GM23248 (cell line): ENCODE data around the gene EPB41L4B. TPM values are rescaled to one million over a fixed set of nuclear protein-coding genes. Genes with fewer than 3 reads are reported as not detected.

Experiments used
- DNase-seq: peaks from one replicate; pipeline ENCODE4 v3.0.0-alpha.2; 2015
- H2AFZ ChIP-seq: fragments of 200-600 bp; sonication (generic); 2 replicates; pipeline ENCODE4 v1.6.1; 2016; ENCODE audit warnings: antibody characterized with exemption
- H3F3A ChIP-seq: fragments of 200-600 bp; sonication (generic); 2 replicates; pipeline ENCODE4 v1.6.1; 2016; ENCODE audit warnings: mild to moderate bottlenecking, antibody characterized with exemption, mixed run types; ENCODE audit not compliant: insufficient read depth
- H3K27ac ChIP-seq: fragments of 200-600 bp; sonication (generic); 2 replicates; pipeline ENCODE4 v1.5.1; 2016; ENCODE audit warnings: mild to moderate bottlenecking
- H3K27me3 ChIP-seq: fragments of 200-600 bp; sonication (generic); replicated peaks from 2 replicates; pipeline ENCODE4 v1.6.1; 2016; ENCODE audit warnings: mild to moderate bottlenecking; ENCODE audit not compliant: insufficient read depth
- H3K36me3 ChIP-seq: fragments of 200-600 bp; sonication (generic); 2 replicates; pipeline ENCODE4 v1.6.1; 2016; ENCODE audit warnings: low read depth, mild to moderate bottlenecking
- H3K4me1 ChIP-seq: fragments of 200-600 bp; sonication (generic); 2 replicates; pipeline ENCODE4 v1.6.1; 2016; ENCODE audit warnings: mild to moderate bottlenecking; ENCODE audit not compliant: insufficient read depth
- H3K4me2 ChIP-seq: fragments of 200-600 bp; sonication (generic); one replicate; pipeline ENCODE4 v1.6.1; 2016; ENCODE audit warnings: mild to moderate bottlenecking; ENCODE audit not compliant: unreplicated experiment
- H3K4me3 ChIP-seq: fragments of 200-600 bp; sonication (generic); 2 replicates; pipeline ENCODE4 v1.5.1; 2016; ENCODE audit warnings: mild to moderate bottlenecking
- H3K79me2 ChIP-seq: fragments of 200-600 bp; sonication (generic); 2 replicates; pipeline ENCODE4 v1.6.1; 2016; ENCODE audit warnings: mild to moderate bottlenecking; ENCODE audit not compliant: insufficient read depth
- H3K9ac ChIP-seq: fragments of 200-600 bp; sonication (generic); 2 replicates; pipeline ENCODE4 v1.6.1; 2016; ENCODE audit warnings: mild to moderate bottlenecking
- H3K9me2 ChIP-seq: fragments of 200-600 bp; sonication (generic); 2 replicates; pipeline ENCODE4 v1.6.1; 2016; ENCODE audit warnings: mixed run types, mild to moderate bottlenecking, moderate library complexity; ENCODE audit not compliant: insufficient read depth
- H3K9me3 ChIP-seq: fragments of 200-600 bp; sonication (generic); one replicate; pipeline ENCODE4 v1.6.1; 2017; ENCODE audit warnings: low read depth
- H4K20me1 ChIP-seq: fragments of 200-600 bp; sonication (generic); 2 replicates; pipeline ENCODE4 v1.6.0; 2016; ENCODE audit not compliant: insufficient read depth
- EZH2 ChIP-seq: fragments of 200-600 bp; sonication (generic); IDR thresholded peaks from 2 replicates; pipeline ENCODE4 v1.6.1; 2018; ENCODE audit warnings: antibody characterized with exemption, mild to moderate bottlenecking; ENCODE audit not compliant: insufficient read depth, poor library complexity, severe bottlenecking
- EZH2phosphoT487 ChIP-seq: fragments of 200-600 bp; sonication (generic); IDR thresholded peaks from 2 replicates; pipeline ENCODE4 v1.6.1; 2018; ENCODE audit warnings: antibody characterized with exemption, moderate library complexity, mild to moderate bottlenecking, low read depth; ENCODE audit not compliant: insufficient read depth
- WGBS, 2 experiments: methylation state at CpG; one replicate each; pipeline ENCODE4 v1.1.6; 2015 to 2017; ENCODE audit warnings: low lambda C conversion rate in 2 of 2, low coverage in 1 of 2; ENCODE audit errors: missing lambda C conversion rate in 2 of 2; 5-methylcytosine and 5-hydroxymethylcytosine counted together
- in situ Hi-C: fragments of 300-500 bp; cut with MboI; formaldehyde crosslinking; loops from 2 replicates; pipeline ENCODE4 v1.15.0; 2020
- polyA plus RNA-seq: library from polyadenylated mRNA; unstranded; fragments of >200 nt; fragmentation: Nextera tagmentation; extraction: Ambion mirVana; gene quantifications from 2 replicates; pipeline ENCODE4 v1.2.1, GENCODE V29; 2016
- total RNA-seq: library from RNA; depleted of rRNA; stranded (reverse); fragments of >200 nt; shearing (Covaris generic); gene quantifications from 2 replicates; pipeline ENCODE4 v1.2.3, GENCODE V29; 2014

Gene EPB41L4B
- total and polyA plus RNA-seq, 2 experiments from 2014 or later: 0.33 to 0.76 TPM

DNA sequence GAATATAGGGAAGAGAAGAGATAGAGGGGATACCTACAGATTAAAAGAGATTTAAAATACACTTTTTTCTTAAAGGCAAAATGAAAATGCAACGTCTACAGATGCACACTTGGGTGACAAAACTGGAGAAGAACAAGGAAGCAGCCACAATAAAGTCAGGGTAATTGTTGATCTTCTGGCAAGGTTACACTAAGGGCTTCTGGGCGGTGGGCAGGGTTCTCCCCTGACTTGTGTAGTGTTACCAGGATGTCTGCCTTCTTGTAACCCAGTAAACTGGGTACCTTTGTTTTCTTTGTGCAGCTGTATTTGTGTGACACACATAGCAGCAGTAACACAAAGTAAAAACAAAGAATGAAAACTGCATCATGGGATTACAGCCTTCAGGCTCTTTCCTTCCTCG is 37.8 kb downstream of the EPB41L4B start:
- Histone ChIP-seq H3K36me3 (no peaks in the 10 kb centered on the region), H3K9me2 (no peaks in the 10 kb centered on the region), H3K27ac (no peak overlapping the region), H3K4me2 (no peak overlapping the region), H3K9ac (no peak overlapping the region), H4K20me1 (no peaks in the 10 kb centered on the region), H3K9me3 (no peaks in the 10 kb centered on the region), H3K79me2 (no peaks in the 10 kb centered on the region), H3K4me1 (peaks cover 10% of the 10 kb centered on the region), H3K27me3 (no peaks in the 10 kb centered on the region), H2AFZ (no peak overlapping the region), H3K4me3 (no peak overlapping the region), H3F3A (peaks cover 13% of the 10 kb centered on the region)
- WGBS, 2 experiments: 60 to 67% methylated on average over 3 of the region's 3 CpGs
- DNase-seq: no peak
- in situ Hi-C loops: no loop called here
- no peak for TF ChIP-seq EZH2phosphoT487

DNA sequence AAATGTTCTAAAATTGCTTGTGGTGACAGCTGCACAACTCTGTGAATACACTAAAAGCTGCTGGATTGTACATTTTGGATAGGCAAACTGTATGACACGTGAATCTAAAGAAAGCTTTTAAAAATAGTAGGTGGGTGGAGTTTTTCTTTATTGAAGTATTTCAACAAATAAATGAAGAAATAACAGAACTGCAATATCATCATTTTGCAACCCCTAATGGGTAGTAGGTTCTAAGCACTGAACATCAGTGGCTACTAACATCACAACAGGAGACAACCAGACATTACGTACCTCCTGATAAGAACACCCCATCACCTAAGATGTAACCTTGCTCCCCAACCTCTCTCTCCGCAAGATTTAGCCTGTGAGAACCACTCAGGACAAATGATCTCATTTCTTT is 38.6 kb downstream of the EPB41L4B start:
- H3K4me1 ChIP-seq: peaks cover 8% of the 10 kb centered on the region
- 92 to 94% methylated on average over 3 of the region's 3 CpGs for WGBS, 2 experiments
- H3K27me3 ChIP-seq: no peaks in the 10 kb centered on the region
- peaks cover 8% of the 10 kb centered on the region for H3F3A ChIP-seq
- H3K79me2 ChIP-seq: no peaks in the 10 kb centered on the region
- H3K9me3 ChIP-seq: no peaks in the 10 kb centered on the region
- TF ChIP-seq EZH2: no peak
- TF ChIP-seq EZH2phosphoT487: no peak
- no peak overlapping the region for H3K27ac ChIP-seq
- H3K4me2 ChIP-seq: no peak overlapping the region
- H3K9me2 ChIP-seq: no peaks in the 10 kb centered on the region
- no peak overlapping the region for H2AFZ ChIP-seq
- no peaks in the 10 kb centered on the region for H3K36me3 ChIP-seq
- H3K4me3 ChIP-seq: no peak overlapping the region
- in situ Hi-C loops: no loop called here
- no peaks in the 10 kb centered on the region for H4K20me1 ChIP-seq
- no peak overlapping the region for H3K9ac ChIP-seq
- no peak for DNase-seq

DNA sequence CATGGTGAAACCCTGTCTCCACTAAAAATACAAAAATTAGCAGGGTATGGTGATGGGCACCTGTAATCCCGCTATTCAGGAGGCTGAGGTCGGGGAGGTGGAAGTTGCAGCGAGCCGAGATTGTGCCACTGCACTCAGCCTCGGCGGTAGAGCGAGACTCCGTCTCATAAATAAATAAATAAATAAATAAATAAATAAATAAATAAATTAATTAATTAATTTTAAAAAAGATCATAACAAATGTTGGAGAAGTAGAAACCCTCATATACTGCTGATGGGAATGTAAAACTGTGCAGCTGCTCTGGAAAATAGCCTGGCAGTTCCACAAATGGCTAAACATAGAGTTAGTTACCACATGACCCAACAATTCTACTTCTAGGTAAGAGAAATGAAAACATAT is 39.3 kb downstream of the EPB41L4B start:
- H3K4me2 ChIP-seq: no peak overlapping the region
- H3K79me2 ChIP-seq: no peaks in the 10 kb centered on the region
- no peaks in the 10 kb centered on the region for H3K9me2 ChIP-seq
- in situ Hi-C loops: no loop called here
- H3K36me3 ChIP-seq: no peaks in the 10 kb centered on the region
- H3K9ac ChIP-seq: no peak overlapping the region
- TF ChIP-seq EZH2 (no peak), EZH2phosphoT487 (no peak)
- no peak overlapping the region for H3K4me3 ChIP-seq
- H3F3A ChIP-seq: no peaks in the 10 kb centered on the region; the same call in 1 of the 2 replicates
- peaks cover under 1% of the 10 kb centered on the region; the same call in 1 of the 2 replicates for H3K4me1 ChIP-seq
- DNase-seq: no peak
- no peak overlapping the region for H2AFZ ChIP-seq
- H3K9me3 ChIP-seq: no peaks in the 10 kb centered on the region
- WGBS, 2 experiments: 89 to 99% methylated on average over 8 of the region's 8 CpGs
- H3K27me3 ChIP-seq: no peaks in the 10 kb centered on the region
- H3K27ac ChIP-seq: no peak overlapping the region
- H4K20me1 ChIP-seq: no peaks in the 10 kb centered on the region

DNA sequence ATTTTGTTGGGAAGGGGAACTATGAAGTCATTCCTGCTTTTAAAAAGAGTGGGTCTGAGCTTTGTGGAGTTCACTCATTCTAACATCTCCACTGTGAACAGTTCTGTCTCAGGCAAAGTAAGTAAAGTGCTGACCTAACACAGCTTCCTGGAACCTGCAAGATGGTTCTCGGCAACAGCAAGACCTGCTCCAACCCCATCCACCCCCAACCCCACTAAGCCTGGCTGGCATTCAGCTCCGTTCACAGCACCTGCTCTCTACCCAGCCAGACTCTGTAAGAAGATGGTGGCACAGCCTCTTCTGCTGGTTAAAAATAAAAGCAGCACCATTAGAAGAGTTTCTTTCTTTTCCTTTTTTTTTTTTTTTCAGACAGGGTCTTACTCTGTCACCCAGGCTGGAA is 42.0 kb downstream of the EPB41L4B start:
- H3K27me3 ChIP-seq: no peaks in the 10 kb centered on the region
- H3K4me1 ChIP-seq: no peaks in the 10 kb centered on the region
- in situ Hi-C loops: no loop called here
- TF ChIP-seq EZH2phosphoT487: no peak
- no peak for TF ChIP-seq EZH2
- H2AFZ ChIP-seq: no peak overlapping the region
- H3K9ac ChIP-seq: no peak overlapping the region
- H3F3A ChIP-seq: no peaks in the 10 kb centered on the region
- H3K79me2 ChIP-seq: no peaks in the 10 kb centered on the region
- H3K36me3 ChIP-seq: no peaks in the 10 kb centered on the region
- H3K9me2 ChIP-seq: no peaks in the 10 kb centered on the region
- no peak overlapping the region for H3K4me2 ChIP-seq
- H3K4me3 ChIP-seq: no peak overlapping the region
- 86 to 89% methylated on average over 2 of the region's 2 CpGs for WGBS, 2 experiments
- H3K27ac ChIP-seq: no peak overlapping the region
- H3K9me3 ChIP-seq: no peaks in the 10 kb centered on the region
- no peaks in the 10 kb centered on the region for H4K20me1 ChIP-seq
- no peak for DNase-seq

DNA sequence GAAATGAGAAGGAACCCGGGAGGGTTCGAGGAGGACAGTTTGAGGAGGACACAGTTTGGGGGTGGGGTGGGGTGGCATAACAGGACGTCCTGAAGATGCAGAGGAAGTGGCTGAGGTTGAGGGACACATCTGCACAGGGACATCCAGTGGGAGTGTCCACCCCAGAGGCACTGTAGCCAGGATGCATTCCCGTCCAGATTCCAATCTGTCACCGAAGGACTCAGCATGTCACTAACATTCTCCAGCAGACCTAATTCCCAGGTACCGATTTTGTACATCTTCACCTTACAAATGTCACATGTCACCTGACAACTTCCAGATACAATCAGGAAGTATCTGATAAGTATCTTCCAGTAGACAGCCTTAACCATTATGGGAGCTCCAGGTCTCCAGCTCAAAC is 42.6 kb downstream of the EPB41L4B start:
- DNase-seq: no peak
- Histone ChIP-seq H3K9me2 (no peaks in the 10 kb centered on the region), H3K9ac (no peak overlapping the region), H3K4me1 (no peaks in the 10 kb centered on the region), H3K36me3 (no peaks in the 10 kb centered on the region), H3K27me3 (no peaks in the 10 kb centered on the region), H3K4me3 (no peak overlapping the region), H3K79me2 (no peaks in the 10 kb centered on the region), H2AFZ (no peak overlapping the region), H3K9me3 (no peaks in the 10 kb centered on the region), H3K4me2 (no peak overlapping the region), H3F3A (no peaks in the 10 kb centered on the region), H3K27ac (no peak overlapping the region), H4K20me1 (no peaks in the 10 kb centered on the region)
- TF ChIP-seq EZH2phosphoT487 (no peak), EZH2 (no peak)
- 84 to 86% methylated on average over 6 of the region's 6 CpGs for WGBS, 2 experiments
- in situ Hi-C loops: no loop called here
